Vagina (tissue), 2 donors: ENCODE results near the gene ACVR1. TPM values are rescaled to one million over a fixed set of nuclear protein-coding genes. Genes with fewer than 3 reads are reported as not detected.

Source experiments
- DNase-seq, 2 donors: peaks; one replicate each; pipeline ENCODE4 v3.0.0-alpha.2; 2017; ENCODE audit errors: extremely low spot score in 2 of 2
- H3K27ac ChIP-seq: fragments of 200-600 bp; sonication (generic); one replicate; pipeline ENCODE4 v1.5.1; 2019
- H3K27me3 ChIP-seq: fragments of 200-600 bp; sonication (generic); one replicate; pipeline ENCODE4 v1.5.1; 2019
- H3K36me3 ChIP-seq, 2 donors: fragments of 200-600 bp; sonication (generic); one replicate each; pipeline ENCODE4 v1.5.1; 2017 to 2019
- H3K4me1 ChIP-seq: fragments of 200-600 bp; sonication (generic); one replicate; pipeline ENCODE4 v1.5.1; 2019
- H3K4me3 ChIP-seq, 2 donors: fragments of 200-600 bp; sonication (generic); 1 replicate in 1 of 2; 2 replicates in 1 of 2; pipeline ENCODE4 v1.5.1; 2016 to 2019
- H3K9me3 ChIP-seq: fragments of 200-600 bp; sonication (generic); one replicate; pipeline ENCODE4 v1.5.1; 2019
- CTCF ChIP-seq, 3 experiments: fragments of 450-650 bp in 2 of 3; fragments of 200-600 bp in 1 of 3; sonication (generic) in 1 of 3; IDR thresholded peaks; one replicate each; pipeline ENCODE4 v1.5.1; 2017 to 2019; ENCODE audit warnings: antibody characterized with exemption in 3 of 3, mild to moderate bottlenecking in 2 of 3, moderate library complexity in 2 of 3
- POLR2A ChIP-seq, 2 donors: fragments of 450-650 bp; IDR thresholded peaks; one replicate each; pipeline ENCODE4 v1.6.1; 2017; ENCODE audit warnings: antibody characterized with exemption in 2 of 2, mild to moderate bottlenecking in 2 of 2, moderate library complexity in 2 of 2
- POLR2AphosphoS5 ChIP-seq, 2 donors: sonication (generic); formaldehyde crosslinking; IDR thresholded peaks; one replicate each; pipeline ENCODE4 v1.9.0; 2017; ENCODE audit warnings: antibody characterized with exemption in 2 of 2, mild to moderate bottlenecking in 2 of 2, low read depth in 1 of 2; ENCODE audit not compliant: insufficient read depth in 1 of 2
- intact Hi-C: fragments of 100-400 bp; cut with DNase I; formaldehyde crosslinking; loops from one replicate; pipeline ENCODE4 v1.15.1; 2023
- total RNA-seq: library from RNA; depleted of rRNA; stranded (reverse); fragments of >200 nt; gene quantifications from one replicate; pipeline ENCODE4 v1.2.3, GENCODE V29; 2016

ACVR1 gene
- total RNA-seq, 1 donor from 2014 or later, result 25.8 TPM

GRCh38 chr2:157822993-157823392 is 53.1 kb downstream of the ACVR1 start:
- H3K4me3 ChIP-seq, result no peak overlapping the region
- TF ChIP-seq POLR2AphosphoS5 (IDR thresholded peaks at IDR 0.05; ENCODE audit: insufficient read depth in 1 of 2, low read depth in 1 of 2) (no peak), CTCF (IDR thresholded peaks at IDR 0.05) (no peak), POLR2A (IDR thresholded peaks at IDR 0.05) (no peak)
- intact Hi-C loops, result no loop called here
- H3K27ac ChIP-seq, result no peak overlapping the region
- peaks cover 42% of the 10 kb centered on the region for H3K4me1 ChIP-seq
- H3K9me3 ChIP-seq, result no peaks in the 10 kb centered on the region
- no peak for DNase-seq
- no peaks in the 10 kb centered on the region for H3K27me3 ChIP-seq
- H3K36me3 ChIP-seq, result no peaks in the 10 kb centered on the region

- H3K27ac ChIP-seq, result no peak overlapping the region
- intact Hi-C loops, result no loop called here
- H3K9me3 ChIP-seq, result no peaks in the 10 kb centered on the region
- no peak overlapping the region for H3K4me3 ChIP-seq
- DNase-seq, result no peak
- H3K27me3 ChIP-seq, result no peaks in the 10 kb centered on the region
- H3K36me3 ChIP-seq, result no peaks in the 10 kb centered on the region
- TF ChIP-seq POLR2AphosphoS5 (IDR thresholded peaks at IDR 0.05; ENCODE audit: insufficient read depth in 1 of 2, low read depth in 1 of 2), result no peak
- TF ChIP-seq POLR2A (IDR thresholded peaks at IDR 0.05), result no peak
- TF ChIP-seq CTCF (IDR thresholded peaks at IDR 0.05), result no peak
- peaks cover 42% of the 10 kb centered on the region for H3K4me1 ChIP-seq
These were observed 53.6 kb downstream of the ACVR1 start for GRCh38 chr2:157822533-157822932.

GRCh38 chr2:157821519-157822131 is 54.5 kb downstream of the ACVR1 start:
- no peak for DNase-seq
- no peaks in the 10 kb centered on the region for H3K27me3 ChIP-seq
- no peak overlapping the region for H3K27ac ChIP-seq
- no peaks in the 10 kb centered on the region for H3K9me3 ChIP-seq
- peak in 1 of 2 donors; percentile 11 for TF ChIP-seq POLR2AphosphoS5 (IDR thresholded peaks at IDR 0.05; ENCODE audit: insufficient read depth in 1 of 2, low read depth in 1 of 2)
- no peak for TF ChIP-seq CTCF (IDR thresholded peaks at IDR 0.05)
- intact Hi-C loops, result no loop called here
- H3K4me3 ChIP-seq, result no peak overlapping the region
- H3K4me1 ChIP-seq, result peaks cover 37% of the 10 kb centered on the region
- no peaks in the 10 kb centered on the region for H3K36me3 ChIP-seq

- intact Hi-C loops, result no loop called here
- peaks cover 23% of the 10 kb centered on the region for H3K4me1 ChIP-seq
These were observed 55.9 kb downstream of the ACVR1 start for GRCh38 chr2:157820193-157820592.

More at GRCh38 chr2:157820193-157820592, 55.9 kb downstream of the ACVR1 start:
- peak overlapping the region; percentile 48 for H3K27ac ChIP-seq
- H3K36me3 ChIP-seq, result no peaks in the 10 kb centered on the region
- no peak for TF ChIP-seq POLR2AphosphoS5 (IDR thresholded peaks at IDR 0.05; ENCODE audit: insufficient read depth in 1 of 2, low read depth in 1 of 2)
- no peak for TF ChIP-seq POLR2A (IDR thresholded peaks at IDR 0.05)
- no peak for TF ChIP-seq CTCF (IDR thresholded peaks at IDR 0.05)
- H3K4me3 ChIP-seq, result no peak overlapping the region
- no peaks in the 10 kb centered on the region for H3K27me3 ChIP-seq
- no peaks in the 10 kb centered on the region for H3K9me3 ChIP-seq
- DNase-seq, result no peak
